DMS79 (cell line): ENCODE measurements around the gene CACNA1S.

Source experiments
- DNase-seq: peaks from one replicate; lab custom pipeline; 2025; lab: John Stamatoyannopoulos, UW

The CACNA1S gene

DNA sequence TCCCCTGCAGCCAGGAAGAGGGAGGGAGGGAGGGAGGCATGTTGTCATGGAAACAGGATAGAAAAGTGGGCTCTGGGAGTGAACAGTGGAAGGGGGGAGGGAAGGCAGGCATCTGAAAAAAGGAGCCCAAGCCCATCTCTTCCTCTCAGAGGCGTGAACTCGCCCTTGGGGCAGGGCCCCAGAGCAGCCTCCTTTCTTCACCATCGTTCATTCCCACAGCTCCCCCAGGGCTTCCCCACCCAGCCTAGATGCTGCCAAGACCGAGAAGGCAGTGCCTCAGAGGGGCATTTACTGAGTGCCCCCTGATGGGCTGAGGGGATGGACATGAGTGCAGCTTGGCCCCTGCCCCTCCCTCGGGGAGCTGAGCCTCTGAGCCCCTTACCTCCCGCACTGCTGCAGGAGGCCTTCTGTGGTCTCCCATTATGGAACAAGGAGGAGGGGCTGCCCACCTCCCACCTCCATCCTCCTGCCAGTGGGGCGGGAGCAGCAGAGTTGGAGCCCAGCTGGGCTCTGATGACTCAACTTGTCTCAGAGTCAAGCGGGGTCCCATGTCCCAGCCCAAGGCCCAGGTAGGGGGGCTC, 49.6 kb downstream of the CACNA1S start:
- no peak for DNase-seq

GRCh38 chr1:201061886-201062285, 50.3 kb downstream of the CACNA1S start:
- DNase-seq = no peak

- no peak for DNase-seq
Observed at GRCh38 chr1:201061049-201061448, 51.2 kb downstream of the CACNA1S start.

DNA sequence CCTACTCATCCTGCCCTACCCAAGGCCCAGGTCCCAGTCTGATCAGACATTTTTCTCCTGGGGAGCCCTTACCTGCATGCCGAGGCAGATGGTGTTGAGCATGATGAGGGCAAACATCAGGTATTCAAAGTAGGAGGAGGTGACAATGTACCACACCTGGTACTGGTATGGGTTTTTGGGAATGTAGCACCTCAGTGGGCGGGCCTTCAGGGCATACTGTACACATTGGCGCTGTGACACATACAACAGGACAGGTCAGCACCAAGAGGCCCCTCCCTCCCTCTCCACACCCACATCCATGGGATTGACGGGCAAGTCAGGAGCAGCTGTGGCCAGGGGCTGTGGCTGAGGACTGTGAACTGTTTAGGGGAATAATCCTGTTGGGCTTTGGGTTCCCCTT, 51.6 kb downstream of the CACNA1S start:
- DNase-seq = no peak

- DNase-seq = no peak
Observed at GRCh38 chr1:201059871-201060555, 52.2 kb downstream of the CACNA1S start.

DNA sequence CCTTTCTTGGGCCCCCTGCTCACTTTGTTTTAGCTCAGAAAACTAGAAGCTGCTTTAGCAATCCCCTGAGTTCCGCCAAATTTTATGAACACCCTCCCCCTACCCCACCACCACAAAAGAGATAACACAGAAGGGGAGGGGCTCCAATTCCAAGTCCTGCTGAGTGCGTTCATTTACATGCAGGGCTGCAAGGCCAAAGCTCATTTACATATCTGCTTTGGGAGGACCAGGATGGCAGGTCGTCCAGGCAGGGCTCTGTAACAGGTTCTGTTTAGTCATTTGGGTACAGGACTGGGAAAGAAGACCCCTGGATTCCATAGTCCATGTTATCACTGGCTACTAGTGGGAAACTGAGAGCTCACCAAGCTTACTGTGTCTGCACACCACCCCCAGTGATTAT, 52.8 kb downstream of the CACNA1S start:
- no peak for DNase-seq

DNA sequence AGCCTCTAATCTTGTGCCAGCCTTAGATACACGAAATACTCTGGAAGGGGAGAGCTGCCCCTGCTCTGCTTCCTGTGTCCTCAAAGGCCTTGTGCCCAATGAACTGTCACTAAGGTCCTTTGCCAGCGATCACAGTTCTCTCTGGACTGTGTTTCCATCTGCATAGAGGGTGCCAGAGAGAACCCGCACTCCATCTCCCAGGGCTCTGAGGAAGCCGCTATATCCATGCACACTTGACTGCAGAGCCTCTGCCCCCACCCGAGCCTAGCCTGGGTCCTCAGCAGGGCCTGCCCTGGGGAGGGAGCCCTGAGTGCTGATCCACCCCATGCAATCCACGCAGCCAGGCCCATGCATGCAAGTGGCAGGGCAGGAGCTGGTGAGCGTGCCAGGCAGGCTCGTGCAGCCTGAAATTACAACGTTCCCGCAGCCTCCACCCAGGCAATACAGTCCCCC, 58.1 kb downstream of the CACNA1S start:
- no peak for DNase-seq

- no peak for DNase-seq
Observed at GRCh38 chr1:201053155-201053860, 58.9 kb downstream of the CACNA1S start.

DNA sequence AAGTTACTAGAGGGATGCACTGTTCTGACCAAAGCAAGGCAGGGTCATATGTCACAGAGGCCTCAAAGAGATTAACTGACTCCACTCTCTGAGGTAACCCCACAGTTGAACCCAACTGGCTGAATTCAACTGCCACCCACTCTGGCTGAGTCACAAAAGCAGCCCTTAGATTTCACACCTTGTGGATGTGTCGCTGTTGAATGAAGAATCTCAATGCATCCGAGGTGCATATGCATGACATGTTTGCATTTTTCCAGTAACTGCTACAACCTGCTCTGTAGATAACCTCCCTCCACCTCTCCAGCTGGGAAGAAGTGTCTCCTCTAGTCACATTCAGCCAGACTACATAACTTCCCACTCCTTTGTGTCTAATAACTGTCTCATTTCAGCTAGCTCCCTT, 60.8 kb downstream of the CACNA1S start:
- no peak for DNase-seq

DNA sequence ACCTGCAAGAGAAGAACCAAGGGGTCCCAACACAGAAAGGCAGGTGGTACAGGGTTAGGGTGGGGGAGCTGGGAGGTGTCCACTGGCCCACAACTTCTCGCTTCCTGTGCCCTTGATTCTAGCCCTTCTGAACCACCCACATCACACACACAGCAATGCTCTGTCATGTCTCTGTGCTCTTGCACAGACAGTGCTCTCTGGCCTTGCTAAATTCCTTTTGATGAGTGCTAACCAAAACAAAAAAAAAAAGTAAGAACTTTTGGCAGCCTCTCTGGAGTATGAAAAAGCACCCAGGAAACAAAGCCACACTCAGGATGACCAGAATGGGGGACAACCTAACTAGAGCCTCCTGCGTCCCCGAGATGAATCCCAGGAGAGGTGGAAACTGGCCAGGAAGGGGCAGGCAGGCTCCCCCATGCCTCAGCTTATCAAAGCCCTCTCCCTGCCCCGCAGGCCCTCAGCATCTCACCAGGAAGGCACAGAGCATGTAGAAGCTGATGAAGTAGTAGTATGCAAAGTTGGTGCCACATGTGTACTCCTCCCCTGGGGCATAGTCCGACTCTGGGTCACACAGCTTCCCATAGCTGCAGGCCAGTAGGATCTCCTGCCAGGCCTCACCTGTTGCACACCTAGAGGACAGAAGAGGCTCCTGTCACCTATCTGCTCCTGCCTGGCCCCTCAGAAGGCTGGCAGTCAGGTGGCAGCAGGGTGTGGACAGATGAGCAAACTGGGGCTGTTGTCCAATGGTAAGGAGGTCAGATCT, 61.5 kb downstream of the CACNA1S start:
- no peak for DNase-seq

DNA sequence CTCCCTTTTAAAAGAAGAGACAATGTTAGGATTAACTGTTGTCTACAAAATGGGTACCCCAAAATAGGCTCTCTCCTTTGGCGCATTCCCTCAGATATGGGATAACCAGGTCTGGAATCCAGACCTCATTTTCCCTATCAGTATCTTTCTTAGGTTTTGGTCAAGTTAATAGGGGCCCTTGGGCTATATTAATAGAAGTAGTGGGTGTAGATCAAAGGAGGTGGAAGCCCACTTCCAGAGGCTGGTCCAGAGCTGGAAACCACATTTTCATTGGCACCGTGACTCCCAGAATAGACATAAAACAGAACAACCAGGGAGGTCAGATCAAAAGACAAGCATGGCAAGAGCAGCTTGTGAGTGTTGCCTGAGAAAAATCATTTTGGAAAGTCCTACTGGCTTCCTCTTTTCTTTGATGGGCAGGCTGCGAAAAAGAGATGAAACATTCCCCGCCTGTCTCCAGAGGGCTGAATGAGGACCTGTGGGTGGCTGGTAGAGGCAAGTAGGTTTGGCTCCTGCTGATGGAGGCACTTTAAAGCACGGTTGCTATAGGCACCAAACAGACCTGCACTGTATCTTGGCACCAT, 62.9 kb downstream of the CACNA1S start:
- no peak for DNase-seq

DNA sequence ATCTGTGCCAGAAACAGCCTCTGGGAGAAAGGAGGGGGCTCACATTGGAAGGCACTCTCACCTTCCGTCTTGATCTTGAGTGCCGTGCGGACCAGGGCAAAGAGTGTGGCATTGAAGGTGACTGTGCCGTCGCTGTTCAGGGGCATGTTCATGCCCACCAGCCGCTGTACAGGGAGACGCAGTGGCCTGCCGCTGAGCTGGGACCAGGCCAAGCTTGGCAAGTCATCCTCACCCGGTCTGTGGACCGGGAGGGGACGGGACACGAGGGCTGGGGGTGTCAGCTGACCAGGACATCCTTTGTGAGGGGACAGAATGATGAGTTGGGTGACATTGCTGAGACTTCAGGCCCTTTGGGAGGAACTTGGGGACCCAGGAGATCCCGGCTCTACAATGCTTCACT, 63.7 kb downstream of the CACNA1S start:
- DNase-seq = no peak

DNA sequence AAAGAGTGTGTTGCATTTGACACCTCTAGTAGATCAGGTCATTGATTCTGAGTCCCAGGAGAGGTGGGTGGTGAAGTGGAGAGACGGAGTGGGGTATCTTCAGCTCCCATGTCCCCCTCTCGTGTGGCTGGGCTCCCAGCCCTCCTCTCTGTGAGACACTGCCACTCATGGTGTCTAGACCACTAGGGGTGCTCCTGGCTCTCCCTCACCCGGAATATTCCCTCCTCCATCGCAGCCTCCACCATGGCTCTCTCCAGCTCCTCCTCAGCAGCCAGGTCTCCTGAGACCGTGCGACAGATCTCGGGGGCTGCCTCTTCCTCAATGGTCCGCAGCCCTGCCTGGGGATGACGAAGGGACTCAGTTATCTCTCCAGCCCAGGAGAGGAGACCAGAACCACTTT, 68.1 kb downstream of the CACNA1S start:
- no peak for DNase-seq

DNA sequence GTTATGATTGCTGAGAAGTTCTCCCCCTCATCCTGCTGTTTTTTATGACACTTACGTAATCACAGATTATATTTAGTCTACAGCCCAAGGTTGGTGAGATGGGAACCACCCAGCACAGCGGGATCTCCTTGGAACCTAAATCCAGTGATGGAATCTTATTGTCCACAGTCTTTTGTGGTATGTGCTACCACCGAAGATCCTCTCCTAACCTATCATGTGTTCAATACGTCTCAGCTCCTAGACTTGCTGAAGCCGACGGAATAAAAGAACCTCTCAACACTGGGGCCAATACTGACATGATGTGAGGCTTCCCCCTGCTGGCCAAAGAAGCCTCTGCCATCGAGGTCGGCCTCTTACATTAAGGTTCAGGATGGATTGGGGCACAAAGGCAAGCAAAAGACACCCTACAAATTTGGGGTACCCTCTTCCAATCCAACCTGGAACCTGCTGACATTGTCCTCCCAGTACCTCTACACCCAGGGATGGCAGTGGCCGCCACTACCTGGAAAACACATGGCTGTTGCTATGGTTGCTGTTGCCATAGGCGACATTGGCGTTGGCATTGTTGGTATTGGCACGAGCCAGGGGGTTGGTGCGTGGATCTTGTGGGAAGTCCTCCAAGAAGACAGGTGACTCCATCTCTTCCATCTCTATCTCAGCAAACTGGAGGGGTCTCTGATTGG, 69.3 kb downstream of the CACNA1S start:
- DNase-seq = peak; percentile 44

DNA sequence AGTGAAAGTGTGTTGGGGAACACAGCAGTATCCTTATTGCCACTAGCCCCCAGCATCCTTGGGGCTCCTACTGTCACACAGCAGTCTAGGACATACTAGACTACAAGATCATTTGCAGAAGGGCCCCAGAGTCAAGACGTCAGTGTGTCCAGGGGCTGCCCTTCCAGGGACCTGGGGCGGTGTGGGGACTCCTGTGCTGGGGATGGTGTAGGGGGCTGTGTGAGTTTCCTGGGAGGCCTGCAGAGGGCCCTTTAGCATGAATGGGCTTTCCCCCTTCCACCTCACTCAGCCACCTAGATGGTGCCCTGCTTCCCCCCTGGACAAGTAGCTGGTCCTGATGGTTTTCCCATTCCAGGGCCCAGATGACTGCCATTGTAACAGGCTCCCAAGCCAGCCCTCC, 71.2 kb downstream of the CACNA1S start:
- no peak for DNase-seq

GRCh38 chr1:201039876-201040275, 72.3 kb downstream of the CACNA1S start:
- DNase-seq = no peak

DNA sequence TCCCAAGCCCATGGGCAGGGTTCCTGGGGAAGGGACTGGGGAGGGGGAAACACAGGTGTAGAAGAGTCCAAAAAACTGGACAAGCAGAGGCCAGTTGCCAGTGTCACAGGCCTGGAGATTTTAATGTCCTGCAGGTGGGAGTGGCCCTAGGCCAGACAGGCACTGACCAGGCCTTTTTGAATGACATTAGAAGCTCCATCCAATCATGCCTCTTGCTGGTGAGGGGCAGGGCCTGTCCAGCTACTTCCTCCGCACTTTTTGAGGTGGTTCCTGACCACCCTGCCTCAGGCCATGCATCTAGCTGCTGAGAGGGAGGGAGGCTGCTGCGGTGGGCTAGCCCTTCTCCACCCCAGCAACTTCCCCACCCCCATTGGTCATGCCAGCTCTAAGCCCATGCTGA, 72.8 kb downstream of the CACNA1S start:
- DNase-seq = no peak

- DNase-seq = no peak
Observed at GRCh38 chr1:201038186-201038876, 73.9 kb downstream of the CACNA1S start.

GRCh38 chr1:201036188-201036842, 75.9 kb downstream of the CACNA1S start:
- no peak for DNase-seq

- DNase-seq = no peak
Observed at GRCh38 chr1:201034671-201035070, 77.6 kb downstream of the CACNA1S start.

DNA sequence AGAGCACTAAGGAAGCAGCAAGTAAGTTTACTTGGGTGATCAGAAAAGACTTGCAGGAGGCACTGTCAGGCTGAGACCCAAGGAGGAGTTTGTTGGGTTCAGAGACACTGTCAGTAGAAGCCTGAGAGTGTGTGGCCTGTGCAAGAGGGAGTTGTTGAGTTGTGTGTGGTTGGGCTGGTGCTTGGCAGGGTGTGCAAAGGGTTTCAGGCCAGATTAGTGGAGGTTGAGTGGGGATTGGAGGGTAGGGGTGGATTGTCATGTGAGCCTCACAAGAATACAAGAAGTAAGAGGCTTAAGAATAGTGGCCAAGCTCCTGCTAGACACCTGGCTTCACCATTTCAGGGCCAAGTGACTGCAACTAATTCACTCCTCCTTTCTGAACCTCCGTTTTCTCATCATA, 79.8 kb downstream of the CACNA1S start:
- no peak for DNase-seq
